Mesodermal cell (in vitro differentiated cells): ENCODE data around the gene MYD88.

ENCODE experiments used
- H3K27ac ChIP-seq: 2 replicates; pipeline ENCODE4 v1.7.0; 2013; ENCODE audit warnings: mild to moderate bottlenecking, low read depth, low read length, moderate library complexity; ENCODE audit not compliant: severe bottlenecking
- H3K36me3 ChIP-seq: 2 replicates; pipeline ENCODE4 v1.7.1; 2013; ENCODE audit warnings: mild to moderate bottlenecking, low read length, moderate library complexity; ENCODE audit not compliant: control insufficient read depth, insufficient read depth
- H3K4me1 ChIP-seq: one replicate; pipeline ENCODE4 v1.7.1; 2013; ENCODE audit warnings: mild to moderate bottlenecking, low read length; ENCODE audit not compliant: insufficient read depth, control insufficient read depth, poor library complexity, severe bottlenecking
- H3K4me3 ChIP-seq: 2 replicates; pipeline ENCODE4 v1.7.0; 2013; ENCODE audit warnings: low read length, control low read depth, mild to moderate bottlenecking; ENCODE audit not compliant: insufficient read depth, poor library complexity, severe bottlenecking; ENCODE audit errors: extremely low read depth
- H3K9me3 ChIP-seq: 2 replicates; pipeline ENCODE4 v1.7.1; 2013; ENCODE audit warnings: mild to moderate bottlenecking, low read length, moderate library complexity; ENCODE audit not compliant: control insufficient read depth
- WGBS, 2 experiments: methylation state at CpG; one replicate each; pipeline ENCODE4 v1.1.5; 2013; ENCODE audit warnings: missing lambda C conversion rate in 2 of 2; ENCODE audit not compliant: insufficient coverage in 2 of 2; 5-methylcytosine and 5-hydroxymethylcytosine counted together

Gene MYD88

GRCh38 chr3:38114052-38114874, 24.2 kb upstream of the MYD88 start:
- H3K27ac ChIP-seq = no peak overlapping the region
- H3K4me1 ChIP-seq = no peaks in the 10 kb centered on the region
- no peaks in the 10 kb centered on the region for H3K9me3 ChIP-seq
- 90 to 97% methylated on average over 10 to 11 of the region's 13 CpGs for WGBS, 2 experiments
- no peaks in the 10 kb centered on the region for H3K36me3 ChIP-seq
- no peak overlapping the region for H3K4me3 ChIP-seq

DNA sequence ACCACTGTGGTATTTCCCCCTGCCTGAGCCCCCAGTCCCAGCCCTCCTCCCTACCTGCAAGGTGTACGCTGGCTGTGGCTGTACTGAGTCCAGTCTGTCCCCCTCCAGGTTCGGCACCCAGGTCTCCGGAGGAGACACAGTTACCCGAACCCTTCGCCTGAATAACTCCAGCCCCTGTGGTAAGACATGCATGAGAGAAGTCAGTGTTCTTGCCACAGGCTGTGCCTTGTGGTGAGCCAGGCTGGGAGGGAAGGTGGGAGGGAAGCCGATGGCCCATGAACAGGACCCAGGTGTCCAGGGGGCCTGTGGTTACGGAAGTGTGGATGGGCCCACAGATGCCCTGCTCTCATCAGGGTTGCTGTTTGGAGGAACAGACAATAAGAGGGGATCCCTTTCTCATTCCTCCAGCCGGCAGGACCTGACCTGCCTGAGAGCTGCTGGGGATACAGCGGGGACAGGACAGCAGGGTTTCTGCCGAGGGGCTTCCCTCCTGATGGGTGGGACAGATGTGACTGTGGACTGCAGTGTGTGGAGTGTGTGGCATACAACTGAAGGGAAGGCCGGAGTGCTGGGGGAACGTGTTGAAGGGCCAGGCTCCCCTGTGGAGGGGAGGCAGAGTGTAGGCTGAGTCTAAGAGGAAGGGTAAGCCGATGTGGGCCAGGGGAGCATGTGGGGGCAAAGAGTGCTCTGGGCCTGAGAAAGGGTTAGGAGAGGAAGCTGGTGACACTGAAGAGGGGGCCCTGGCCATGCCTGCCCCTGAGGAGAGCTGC, 23.4 kb upstream of the MYD88 start:
- 90 to 96% methylated on average over 10 to 12 of the region's 13 CpGs for WGBS, 2 experiments
- no peaks in the 10 kb centered on the region for H3K9me3 ChIP-seq
- H3K36me3 ChIP-seq = no peaks in the 10 kb centered on the region
- H3K27ac ChIP-seq = no peak overlapping the region
- H3K4me1 ChIP-seq = no peaks in the 10 kb centered on the region
- no peak overlapping the region for H3K4me3 ChIP-seq

GRCh38 chr3:38115645-38116427, 22.6 kb upstream of the MYD88 start:
- 82 to 95% methylated on average over 7 to 8 of the region's 9 CpGs for WGBS, 2 experiments

DNA sequence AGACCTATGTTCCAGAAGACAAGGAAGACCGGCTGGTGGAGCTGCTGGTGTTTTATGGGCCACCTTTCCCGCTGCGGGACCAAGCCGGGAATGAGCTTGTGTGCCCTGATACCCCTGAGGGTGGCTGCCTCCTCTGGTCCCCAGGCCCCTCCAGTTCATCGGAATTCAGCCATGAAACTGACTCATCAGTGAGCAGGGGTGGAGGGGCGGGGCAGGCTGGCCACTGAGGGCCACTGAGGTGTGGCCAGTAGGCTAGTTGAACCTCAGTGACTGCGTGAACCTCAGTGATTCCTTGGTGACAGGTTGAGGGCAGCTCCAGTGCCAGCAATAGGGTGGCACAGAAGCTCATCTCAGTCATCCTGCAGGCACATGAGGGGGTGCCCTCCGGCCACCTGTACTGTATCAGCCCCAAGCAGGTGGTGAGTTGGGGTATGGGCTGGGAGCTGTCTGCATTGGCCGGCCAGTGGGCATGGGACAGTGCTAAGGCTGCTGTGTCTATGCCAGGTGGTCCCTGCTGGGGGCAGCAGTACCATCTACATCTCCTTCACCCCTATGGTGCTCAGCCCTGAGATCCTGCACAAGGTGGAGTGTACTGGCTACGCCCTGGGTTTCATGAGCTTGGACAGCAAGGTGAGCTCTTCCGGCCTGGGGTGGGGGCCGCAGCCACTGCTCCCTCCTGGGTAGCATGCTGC, 21.8 kb upstream of the MYD88 start:
- Histone ChIP-seq H3K4me3 (no peak overlapping the region), H3K27ac (no peak overlapping the region), H3K4me1 (no peaks in the 10 kb centered on the region), H3K9me3 (no peaks in the 10 kb centered on the region), H3K36me3 (peaks cover 14% of the 10 kb centered on the region)
- WGBS, 2 experiments = 91 to 94% methylated on average over 10 of the region's 12 CpGs

More at GRCh38 chr3:38115645-38116427, 22.6 kb upstream of the MYD88 start:
- Histone ChIP-seq H3K9me3 (no peaks in the 10 kb centered on the region), H3K4me3 (no peak overlapping the region), H3K27ac (no peak overlapping the region), H3K4me1 (no peaks in the 10 kb centered on the region), H3K36me3 (peaks cover 6% of the 10 kb centered on the region)

DNA sequence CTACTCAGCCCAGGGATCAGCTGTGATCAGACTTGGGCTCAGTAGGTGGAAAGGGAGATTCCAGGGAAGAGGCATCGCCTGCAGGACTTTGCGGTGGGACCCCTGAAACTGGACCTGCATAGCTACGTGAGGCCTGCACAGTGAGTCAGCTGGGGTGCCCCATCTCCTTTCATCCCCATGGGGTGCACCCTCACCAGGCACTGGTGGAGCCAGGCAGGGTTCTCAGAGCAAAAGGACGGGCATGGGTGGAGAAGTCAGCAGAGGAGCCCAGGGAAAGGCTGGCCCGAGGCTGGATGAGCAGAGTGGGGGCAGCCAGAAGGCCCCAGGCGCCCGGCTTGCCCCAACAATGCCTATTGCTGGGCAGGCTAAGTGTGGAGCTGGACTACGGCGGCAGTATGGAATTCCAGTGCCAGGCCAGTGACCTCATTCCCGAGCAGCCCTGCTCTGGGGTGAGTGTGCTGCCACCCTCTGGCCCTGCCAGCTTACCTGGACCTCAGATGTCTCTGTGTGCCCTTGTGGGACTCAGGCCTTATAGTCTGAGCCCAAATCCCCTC, 21.2 kb upstream of the MYD88 start:
- Histone ChIP-seq H3K36me3 (peaks cover 20% of the 10 kb centered on the region), H3K4me1 (no peaks in the 10 kb centered on the region), H3K4me3 (no peak overlapping the region), H3K9me3 (no peaks in the 10 kb centered on the region), H3K27ac (no peak overlapping the region)
- 93 to 95% methylated on average over 9 to 10 of the region's 10 CpGs for WGBS, 2 experiments

GRCh38 chr3:38117748-38118420, 20.6 kb upstream of the MYD88 start:
- WGBS, 2 experiments = 51 to 74% methylated on average over 6 to 11 of the region's 11 CpGs
- Histone ChIP-seq H3K27ac (no peak overlapping the region), H3K36me3 (peaks cover 26% of the 10 kb centered on the region), H3K4me1 (no peaks in the 10 kb centered on the region), H3K4me3 (no peak overlapping the region), H3K9me3 (no peaks in the 10 kb centered on the region)

DNA sequence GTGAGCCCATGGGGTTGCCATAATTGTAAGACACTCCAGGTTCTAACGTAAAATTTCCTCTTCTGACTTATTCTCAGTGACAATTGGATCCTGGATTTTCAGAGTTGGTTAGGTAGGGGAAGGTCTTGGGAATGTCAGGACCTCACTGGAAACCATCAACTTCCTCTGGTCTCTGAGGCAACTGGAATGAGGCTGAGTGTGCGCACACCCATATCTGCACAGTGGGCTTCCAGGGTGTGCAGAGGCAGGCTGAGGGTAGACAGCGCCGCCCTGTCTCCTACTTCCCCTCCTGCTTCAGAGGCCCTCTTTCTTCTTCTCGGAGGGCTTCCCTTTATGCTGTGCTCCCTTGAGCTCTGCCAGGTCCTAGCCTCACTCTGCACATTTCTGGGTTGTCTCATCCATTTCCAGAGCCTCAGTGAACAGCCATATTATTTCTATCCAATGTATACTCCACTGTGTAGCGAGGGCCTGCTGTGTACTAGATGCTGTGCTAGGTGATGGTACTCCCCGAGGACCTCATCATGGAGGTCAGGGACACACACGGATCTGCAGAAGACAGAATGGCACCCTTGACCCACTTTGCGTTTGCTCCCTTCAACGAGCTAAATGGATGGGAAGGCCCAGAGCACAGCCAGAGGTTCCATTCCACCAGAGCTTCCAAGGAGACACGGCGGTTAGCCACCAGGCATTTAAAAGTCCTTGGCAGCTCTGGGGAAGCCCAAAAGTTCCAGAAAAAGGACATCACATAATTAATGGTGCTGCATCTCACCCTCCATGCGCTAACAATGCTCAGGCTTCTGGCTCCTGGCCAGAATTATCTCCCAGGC, 19.8 kb upstream of the MYD88 start:
- Histone ChIP-seq H3K9me3 (no peaks in the 10 kb centered on the region), H3K27ac (no peak overlapping the region), H3K36me3 (peaks cover 31% of the 10 kb centered on the region), H3K4me3 (no peak overlapping the region), H3K4me1 (no peaks in the 10 kb centered on the region)
- 98 to 99% methylated on average over 11 to 12 of the region's 13 CpGs for WGBS, 2 experiments

DNA sequence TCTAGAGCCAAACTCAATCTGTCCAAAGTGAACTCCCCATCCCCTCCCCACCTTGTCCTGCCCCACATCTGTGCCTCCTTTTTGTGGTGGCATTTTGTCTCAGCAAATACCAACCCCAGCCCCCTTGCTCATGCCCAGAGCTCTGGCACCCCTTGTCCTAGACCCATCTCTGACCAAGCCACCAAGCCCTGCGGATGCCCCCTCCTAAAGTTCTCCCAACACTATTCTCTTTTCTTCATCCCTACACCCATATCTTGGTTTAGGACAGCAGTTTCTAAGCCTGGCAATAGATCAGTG, 19.3 kb upstream of the MYD88 start:
- 100% methylated on average over 1 of the region's 1 CpG; no CpG with 5 or more reads in 1 of the 2 experiments for WGBS, 2 experiments
- Histone ChIP-seq H3K4me1 (no peaks in the 10 kb centered on the region), H3K4me3 (no peak overlapping the region), H3K27ac (no peak overlapping the region), H3K36me3 (peaks cover 31% of the 10 kb centered on the region), H3K9me3 (no peaks in the 10 kb centered on the region)
